HepG2 (cell line): ENCODE results near the gene VPS26A. TPM values are rescaled to one million over a fixed set of nuclear protein-coding genes. Genes with fewer than 3 reads are reported as not detected.

Experiments
- AGO1 ChIP-seq: fragments of 200-400 bp; formaldehyde crosslinking; IDR thresholded peaks from 2 replicates; pipeline ENCODE4 v1.6.1; 2017; ENCODE audit warnings: mild to moderate bottlenecking, low read depth, low read length, moderate library complexity; ENCODE audit not compliant: poor library complexity, severe bottlenecking
- BCL6 ChIP-seq: IDR thresholded peaks from 2 replicates; pipeline ENCODE4 v1.6.1; 2016; ENCODE audit warnings: missing genetic modification reagents, missing compliant biosample characterization
- CENPX ChIP-seq: sonication (generic); formaldehyde crosslinking; IDR thresholded peaks from 2 replicates; pipeline ENCODE4 v1.9.0; 2021; ENCODE audit warnings: mild to moderate bottlenecking, missing genetic modification reagents, moderate library complexity
- FOXJ3 ChIP-seq: sonication (generic); formaldehyde crosslinking; IDR thresholded peaks from 2 replicates; pipeline ENCODE4 v1.4.0; 2020; ENCODE audit warnings: missing genetic modification reagents, mild to moderate bottlenecking, borderline replicate concordance
- HNF4A ChIP-seq: sonication (generic); formaldehyde crosslinking; IDR thresholded peaks from 2 replicates; pipeline ENCODE4 v1.4.0; 2020; ENCODE audit warnings: missing genetic modification reagents
- JUND ChIP-seq: sonication (generic); formaldehyde crosslinking; IDR thresholded peaks from 2 replicates; pipeline ENCODE4 v1.8.0; 2022; ENCODE audit warnings: mild to moderate bottlenecking, missing genetic modification reagents
- MEIS1 ChIP-seq: sonication (generic); formaldehyde crosslinking; IDR thresholded peaks from 2 replicates; pipeline ENCODE4 v1.9.0; 2021; ENCODE audit warnings: mild to moderate bottlenecking, missing genetic modification reagents, moderate library complexity, borderline replicate concordance
- NBN ChIP-seq: fragments of 450-650 bp; conservative IDR thresholded peaks from 2 replicates; pipeline ENCODE4 v1.6.1; 2017
- NCOA5 ChIP-seq: sonication (generic); formaldehyde crosslinking; IDR thresholded peaks from 2 replicates; pipeline ENCODE4 v1.4.0; 2020; ENCODE audit warnings: missing genetic modification reagents
- TFDP2 ChIP-seq: sonication (generic); formaldehyde crosslinking; IDR thresholded peaks from 2 replicates; pipeline ENCODE4 v1.4.0; 2020; ENCODE audit warnings: missing genetic modification reagents
- YEATS4 ChIP-seq: sonication (generic); formaldehyde crosslinking; IDR thresholded peaks from 2 replicates; pipeline ENCODE4 v1.4.0; 2020; ENCODE audit warnings: missing genetic modification reagents, borderline replicate concordance
- ZFP36L1 ChIP-seq: sonication (generic); formaldehyde crosslinking; IDR thresholded peaks from 2 replicates; pipeline ENCODE4 v1.8.0; 2022; ENCODE audit warnings: mild to moderate bottlenecking, missing genetic modification reagents, moderate library complexity
- ZNF17 ChIP-seq: sonication (generic); formaldehyde crosslinking; IDR thresholded peaks from 2 replicates; pipeline ENCODE4 v1.5.0; 2020; ENCODE audit warnings: mild to moderate bottlenecking, missing genetic modification reagents
- ZNF207 ChIP-seq: fragments of 450-650 bp; IDR thresholded peaks from 2 replicates; pipeline ENCODE4 v1.6.1; 2016; ENCODE audit warnings: antibody characterized with exemption, borderline replicate concordance
- ZNF260 ChIP-seq: sonication (generic); formaldehyde crosslinking; IDR thresholded peaks from 2 replicates; pipeline ENCODE4 v1.4.0; 2020; ENCODE audit warnings: missing genetic modification reagents, low read depth, mild to moderate bottlenecking, borderline replicate concordance
- ZNF3 ChIP-seq: IDR thresholded peaks from 2 replicates; pipeline ENCODE4 v1.7.0; 2017; ENCODE audit warnings: inconsistent platforms
- ZNF343 ChIP-seq: sonication (generic); formaldehyde crosslinking; IDR thresholded peaks from 2 replicates; pipeline ENCODE4 v1.4.0; 2020; ENCODE audit warnings: mild to moderate bottlenecking, missing genetic modification reagents
- ZNF552 ChIP-seq: sonication (generic); formaldehyde crosslinking; IDR thresholded peaks from 2 replicates; pipeline ENCODE4 v1.9.0; 2022; ENCODE audit warnings: missing genetic modification reagents, mild to moderate bottlenecking, borderline replicate concordance
- ZNF576 ChIP-seq: sonication (generic); formaldehyde crosslinking; IDR thresholded peaks from 2 replicates; pipeline ENCODE4 v1.4.0; 2020; ENCODE audit warnings: mild to moderate bottlenecking, missing genetic modification reagents
- ZNF776 ChIP-seq: sonication (generic); formaldehyde crosslinking; IDR thresholded peaks from 2 replicates; pipeline ENCODE4 v1.4.0; 2020; ENCODE audit warnings: mild to moderate bottlenecking, missing genetic modification reagents
- polyA plus RNA-seq, 8 experiments: library from polyadenylated mRNA; depleted of rRNA in 3 of 8; stranded (reverse) in 7 of 8; unstranded in 1 of 8; fragments of >200 nt; fragmentation: Illumina TruSeq in 4 of 8; extraction: Trizol in 4 of 8; gene quantifications; 2 replicates each; pipeline versions ENCODE4 v1.2.1 to v1.2.3, GENCODE V29; 2011 to 2016; ENCODE audit warnings: low read depth in 4 of 8, missing spikeins in 1 of 8, mixed read lengths in 1 of 8; ENCODE audit not compliant: insufficient read depth in 1 of 8
- total RNA-seq, 5 experiments: library from RNA; depleted of rRNA; stranded (reverse); fragments of >200 nt; fragmentation: Illumina TruSeq; extraction: Trizol; gene quantifications; 2 replicates each; pipeline ENCODE4 v1.2.3, GENCODE V29; 2016; ENCODE audit warnings: low read depth in 1 of 5
- TF ChIP-seq, protein P1 (sequence below): sonication (generic); formaldehyde crosslinking; IDR thresholded peaks from 2 replicates; pipeline ENCODE4 v1.5.0; 2020; ENCODE audit warnings: mild to moderate bottlenecking, missing genetic modification reagents, borderline replicate concordance
- TF ChIP-seq, protein P2 (sequence below): sonication (generic); formaldehyde crosslinking; IDR thresholded peaks from 2 replicates; pipeline ENCODE4 v1.5.1; 2020; ENCODE audit warnings: mild to moderate bottlenecking, missing genetic modification reagents, borderline replicate concordance
- TF ChIP-seq, protein P3 (sequence below): sonication (generic); formaldehyde crosslinking; IDR thresholded peaks from 2 replicates; pipeline ENCODE4 v1.4.0; 2020; ENCODE audit warnings: missing genetic modification reagents

VPS26A gene
- total and polyA plus RNA-seq, 2 of the 13 experiments (the other 11 are each of a cell fraction or from before 2014, with no cell fraction given), result 12.9 to 32.6 TPM

DNA sequence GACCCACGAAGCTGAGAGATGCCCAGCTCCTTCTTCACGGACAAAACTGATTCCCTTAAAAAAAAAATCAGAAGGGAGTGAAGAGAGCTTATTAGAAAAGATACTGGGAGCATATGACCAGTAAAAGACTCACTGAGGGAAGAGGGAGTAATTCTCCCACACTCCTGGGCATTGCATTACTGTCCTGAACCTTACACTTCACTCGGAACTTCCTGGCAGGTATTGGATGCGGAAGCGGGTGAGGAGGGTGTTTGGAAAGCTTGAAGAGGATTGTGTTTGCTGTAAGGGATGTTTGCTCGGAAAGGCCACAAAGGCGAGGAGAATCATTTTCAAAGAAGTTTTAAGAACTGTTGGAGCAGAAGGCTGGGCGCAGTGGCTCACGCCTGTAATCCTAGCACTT is 96.5 kb downstream of the VPS26A start (continued):
- TF ChIP-seq, protein P1, sequence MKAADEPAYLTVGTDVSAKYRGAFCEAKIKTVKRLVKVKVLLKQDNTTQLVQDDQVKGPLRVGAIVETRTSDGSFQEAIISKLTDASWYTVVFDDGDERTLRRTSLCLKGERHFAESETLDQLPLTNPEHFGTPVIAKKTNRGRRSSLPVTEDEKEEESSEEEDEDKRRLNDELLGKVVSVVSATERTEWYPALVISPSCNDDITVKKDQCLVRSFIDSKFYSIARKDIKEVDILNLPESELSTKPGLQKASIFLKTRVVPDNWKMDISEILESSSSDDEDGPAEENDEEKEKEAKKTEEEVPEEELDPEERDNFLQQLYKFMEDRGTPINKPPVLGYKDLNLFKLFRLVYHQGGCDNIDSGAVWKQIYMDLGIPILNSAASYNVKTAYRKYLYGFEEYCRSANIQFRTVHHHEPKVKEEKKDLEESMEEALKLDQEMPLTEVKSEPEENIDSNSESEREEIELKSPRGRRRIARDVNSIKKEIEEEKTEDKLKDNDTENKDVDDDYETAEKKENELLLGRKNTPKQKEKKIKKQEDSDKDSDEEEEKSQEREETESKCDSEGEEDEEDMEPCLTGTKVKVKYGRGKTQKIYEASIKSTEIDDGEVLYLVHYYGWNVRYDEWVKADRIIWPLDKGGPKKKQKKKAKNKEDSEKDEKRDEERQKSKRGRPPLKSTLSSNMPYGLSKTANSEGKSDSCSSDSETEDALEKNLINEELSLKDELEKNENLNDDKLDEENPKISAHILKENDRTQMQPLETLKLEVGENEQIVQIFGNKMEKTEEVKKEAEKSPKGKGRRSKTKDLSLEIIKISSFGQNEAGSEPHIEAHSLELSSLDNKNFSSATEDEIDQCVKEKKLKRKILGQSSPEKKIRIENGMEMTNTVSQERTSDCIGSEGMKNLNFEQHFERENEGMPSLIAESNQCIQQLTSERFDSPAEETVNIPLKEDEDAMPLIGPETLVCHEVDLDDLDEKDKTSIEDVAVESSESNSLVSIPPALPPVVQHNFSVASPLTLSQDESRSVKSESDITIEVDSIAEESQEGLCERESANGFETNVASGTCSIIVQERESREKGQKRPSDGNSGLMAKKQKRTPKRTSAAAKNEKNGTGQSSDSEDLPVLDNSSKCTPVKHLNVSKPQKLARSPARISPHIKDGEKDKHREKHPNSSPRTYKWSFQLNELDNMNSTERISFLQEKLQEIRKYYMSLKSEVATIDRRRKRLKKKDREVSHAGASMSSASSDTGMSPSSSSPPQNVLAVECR, result peak; percentile 34; the same call in 1 of the 2 replicates
- no peak for TF ChIP-seq YEATS4
- TF ChIP-seq ZNF17 (CRISPR knock-in tag), result no peak
- no peak for TF ChIP-seq ZFP36L1
- TF ChIP-seq AGO1, result no peak
- TF ChIP-seq MEIS1 (CRISPR knock-in tag), result no peak
- TF ChIP-seq ZNF776 (CRISPR knock-in tag), result no peak
- TF ChIP-seq ZNF552 (CRISPR knock-in tag), result no peak
- TF ChIP-seq CENPX (CRISPR knock-in tag), result no peak
- no peak for TF ChIP-seq ZNF343 (CRISPR knock-in tag)
- TF ChIP-seq ZNF207, result no peak
- no peak for TF ChIP-seq ZNF260 (CRISPR knock-in tag)
- TF ChIP-seq, protein P2, sequence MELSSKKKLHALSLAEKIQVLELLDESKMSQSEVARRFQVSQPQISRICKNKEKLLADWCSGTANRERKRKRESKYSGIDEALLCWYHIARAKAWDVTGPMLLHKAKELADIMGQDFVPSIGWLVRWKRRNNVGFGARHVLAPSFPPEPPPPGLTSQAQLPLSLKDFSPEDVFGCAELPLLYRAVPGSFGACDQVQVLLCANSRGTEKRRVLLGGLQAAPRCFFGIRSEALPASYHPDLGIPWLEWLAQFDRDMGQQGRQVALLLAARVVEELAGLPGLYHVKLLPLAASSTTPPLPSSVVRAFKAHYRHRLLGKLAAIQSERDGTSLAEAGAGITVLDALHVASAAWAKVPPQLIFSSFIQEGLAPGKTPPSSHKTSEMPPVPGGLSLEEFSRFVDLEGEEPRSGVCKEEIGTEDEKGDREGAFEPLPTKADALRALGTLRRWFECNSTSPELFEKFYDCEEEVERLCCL (CRISPR knock-in tag), result no peak
- TF ChIP-seq, protein P3, sequence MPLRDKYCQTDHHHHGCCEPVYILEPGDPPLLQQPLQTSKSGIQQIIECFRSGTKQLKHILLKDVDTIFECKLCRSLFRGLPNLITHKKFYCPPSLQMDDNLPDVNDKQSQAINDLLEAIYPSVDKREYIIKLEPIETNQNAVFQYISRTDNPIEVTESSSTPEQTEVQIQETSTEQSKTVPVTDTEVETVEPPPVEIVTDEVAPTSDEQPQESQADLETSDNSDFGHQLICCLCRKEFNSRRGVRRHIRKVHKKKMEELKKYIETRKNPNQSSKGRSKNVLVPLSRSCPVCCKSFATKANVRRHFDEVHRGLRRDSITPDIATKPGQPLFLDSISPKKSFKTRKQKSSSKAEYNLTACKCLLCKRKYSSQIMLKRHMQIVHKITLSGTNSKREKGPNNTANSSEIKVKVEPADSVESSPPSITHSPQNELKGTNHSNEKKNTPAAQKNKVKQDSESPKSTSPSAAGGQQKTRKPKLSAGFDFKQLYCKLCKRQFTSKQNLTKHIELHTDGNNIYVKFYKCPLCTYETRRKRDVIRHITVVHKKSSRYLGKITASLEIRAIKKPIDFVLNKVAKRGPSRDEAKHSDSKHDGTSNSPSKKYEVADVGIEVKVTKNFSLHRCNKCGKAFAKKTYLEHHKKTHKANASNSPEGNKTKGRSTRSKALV, result no peak
- TF ChIP-seq ZNF576 (CRISPR knock-in tag), result no peak
- TF ChIP-seq NCOA5, result no peak
- TF ChIP-seq ZNF3 (CRISPR knock-in tag), result no peak
- no peak for TF ChIP-seq TFDP2
- TF ChIP-seq FOXJ3 (CRISPR knock-in tag), result no peak
- no peak for TF ChIP-seq JUND (CRISPR knock-in tag)
- TF ChIP-seq BCL6 (CRISPR knock-in tag), result no peak
- 0 out of 2 replicates have a peak, but pooled peaks have one; percentile 32 for TF ChIP-seq HNF4A (CRISPR knock-in tag)
- no peak for TF ChIP-seq NBN
